GM18861 (cell line): ENCODE data around the gene AKAP10.
"Not testable (repeated sequence)": the region's sequence is repeated elsewhere in the genome, so short reads cannot be mapped to it uniquely, and the experiment has no call there.

Experiments
- ATAC-seq: cut with Tn5 transposase; IDR thresholded peaks from one replicate; pipeline ENCODE4 v1.9.1; 2021; ENCODE audit not compliant: unreplicated experiment

Gene AKAP10

GRCh38 chr17:19979917-19980770 lies 2.5 kb upstream of the AKAP10 start:
- no peak for ATAC-seq

- no peak for ATAC-seq
Observed at GRCh38 chr17:19978805-19979211, 1.2 kb upstream of the AKAP10 start.

- ATAC-seq = peak; percentile 33
Observed at GRCh38 chr17:19978209-19978802, 678 bp upstream of the AKAP10 start.

GRCh38 chr17:19975601-19976000 lies 2.0 kb downstream of the AKAP10 start:
- ATAC-seq = no peak

GRCh38 chr17:19973156-19973555 lies 4.5 kb downstream of the AKAP10 start:
- ATAC-seq = no peak

- ATAC-seq = not testable (repeated sequence)
Observed at GRCh38 chr17:19962954-19963353, 14.7 kb downstream of the AKAP10 start.

GRCh38 chr17:19958023-19958422 lies 19.6 kb downstream of the AKAP10 start:
- ATAC-seq = no peak

- no peak for ATAC-seq
Observed at GRCh38 chr17:19955099-19955498, 22.5 kb downstream of the AKAP10 start.

GRCh38 chr17:19951411-19951810 lies 26.2 kb downstream of the AKAP10 start:
- not testable (repeated sequence) for ATAC-seq

GRCh38 chr17:19950624-19951195 lies 26.9 kb downstream of the AKAP10 start:
- ATAC-seq = not testable (repeated sequence)

- no peak for ATAC-seq
Observed at GRCh38 chr17:19948116-19948943, 29.3 kb downstream of the AKAP10 start.

GRCh38 chr17:19946921-19947320 lies 30.7 kb downstream of the AKAP10 start:
- ATAC-seq = no peak

- ATAC-seq = no peak
Observed at GRCh38 chr17:19945009-19945626, 32.5 kb downstream of the AKAP10 start.

GRCh38 chr17:19943599-19943998 lies 34.0 kb downstream of the AKAP10 start:
- no peak for ATAC-seq

- no peak for ATAC-seq
Observed at GRCh38 chr17:19943026-19943425, 34.6 kb downstream of the AKAP10 start.

GRCh38 chr17:19940722-19941464 lies 36.7 kb downstream of the AKAP10 start:
- ATAC-seq = no peak

- no peak for ATAC-seq
Observed at GRCh38 chr17:19939993-19940721, 37.5 kb downstream of the AKAP10 start.

- ATAC-seq = no peak
Observed at GRCh38 chr17:19938736-19939135, 38.9 kb downstream of the AKAP10 start.

- ATAC-seq = no peak
Observed at GRCh38 chr17:19937522-19937921, 40.1 kb downstream of the AKAP10 start.
